ENCODE results near the gene IMMP2L.

Gene IMMP2L

GRCh38 chr7:111556977-111557376 is 5.3 kb downstream of the IMMP2L start:
- no peak for DNase-seq

GRCh38 chr7:111554086-111554485 is 8.2 kb downstream of the IMMP2L start:
- no peak for DNase-seq

- DNase-seq: no peak
Observed at GRCh38 chr7:111541067-111541466, 21.2 kb downstream of the IMMP2L start.

- DNase-seq: no peak
Observed at GRCh38 chr7:111540199-111540815, 22.0 kb downstream of the IMMP2L start.

GRCh38 chr7:111537134-111537533 is 25.2 kb downstream of the IMMP2L start:
- no peak for DNase-seq

GRCh38 chr7:111535142-111535870 is 27.0 kb downstream of the IMMP2L start:
- DNase-seq: no peak

- peak; percentile 62 for DNase-seq
Observed at GRCh38 chr7:111532625-111533024, 29.7 kb downstream of the IMMP2L start.

- no peak for DNase-seq
Observed at GRCh38 chr7:111531993-111532392, 30.3 kb downstream of the IMMP2L start.

GRCh38 chr7:111530356-111530668 is 32.0 kb downstream of the IMMP2L start:
- DNase-seq: no peak

GRCh38 chr7:111529507-111530355 is 32.6 kb downstream of the IMMP2L start:
- DNase-seq: no peak

- no peak for DNase-seq
Observed at GRCh38 chr7:111528331-111528730, 34.0 kb downstream of the IMMP2L start.

GRCh38 chr7:111527545-111527944 is 34.7 kb downstream of the IMMP2L start:
- no peak for DNase-seq

GRCh38 chr7:111525100-111525499 is 37.2 kb downstream of the IMMP2L start:
- DNase-seq: no peak

GRCh38 chr7:111521660-111522059 is 40.6 kb downstream of the IMMP2L start:
- DNase-seq: no peak

GRCh38 chr7:111518264-111518663 is 44.0 kb downstream of the IMMP2L start:
- DNase-seq: no peak

- no peak for DNase-seq
Observed at GRCh38 chr7:111517549-111517951, 44.7 kb downstream of the IMMP2L start.

GRCh38 chr7:111516612-111517011 is 45.7 kb downstream of the IMMP2L start:
- no peak for DNase-seq

GRCh38 chr7:111513566-111513965 is 48.7 kb downstream of the IMMP2L start:
- DNase-seq: no peak

- DNase-seq: no peak
Observed at GRCh38 chr7:111511845-111512244, 50.4 kb downstream of the IMMP2L start.

GRCh38 chr7:111510584-111511378 is 51.5 kb downstream of the IMMP2L start:
- no peak for DNase-seq

- no peak for DNase-seq
Observed at GRCh38 chr7:111510062-111510461, 52.2 kb downstream of the IMMP2L start.

GRCh38 chr7:111509288-111509687 is 53.0 kb downstream of the IMMP2L start:
- no peak for DNase-seq

GRCh38 chr7:111508387-111508786 is 53.9 kb downstream of the IMMP2L start:
- no peak for DNase-seq

Measured in NCI-H2081 treated with DMSO at 0.1 percent for 48 hours (cell line).